GM06990 (cell line): ENCODE measurements around the gene NMNAT2.

Experiments used
- DNase-seq: peaks from one replicate; pipeline ENCODE4 v3.0.0-alpha.2; 2011; ENCODE audit not compliant: insufficient read length; ENCODE audit errors: extremely low read depth
- H3K27me3 ChIP-seq: replicated peaks from 2 replicates; pipeline ENCODE4 v1.6.0; 2011; ENCODE audit warnings: low read length; ENCODE audit not compliant: control insufficient read depth, insufficient read depth
- H3K36me3 ChIP-seq: 2 replicates; pipeline ENCODE4 v1.5.1; 2011; ENCODE audit warnings: low read length; ENCODE audit not compliant: control insufficient read depth, insufficient read depth
- H3K4me3 ChIP-seq: replicated peaks from 2 replicates; pipeline ENCODE4 v1.5.1; 2011; ENCODE audit warnings: low read depth, mild to moderate bottlenecking, control low read depth, low read length
- CTCF ChIP-seq: IDR thresholded peaks from 2 replicates; pipeline ENCODE4 v1.5.1; 2011; ENCODE audit warnings: low read length, control low read depth, mild to moderate bottlenecking, inconsistent platforms; ENCODE audit not compliant: insufficient read depth, poor library complexity, severe bottlenecking

Gene NMNAT2

GRCh38 chr1:183219616-183220009 lies 198.6 kb downstream of the NMNAT2 start:
- no peak overlapping the region for H3K4me3 ChIP-seq
- DNase-seq = no peak
- H3K27me3 ChIP-seq = no peaks in the 10 kb centered on the region; the same call in none of the 2 replicates
- H3K36me3 ChIP-seq = no peaks in the 10 kb centered on the region
- TF ChIP-seq CTCF = no peak

- DNase-seq = peak; percentile 29
- Histone ChIP-seq H3K36me3 (no peaks in the 10 kb centered on the region), H3K4me3 (no peak overlapping the region), H3K27me3 (no peaks in the 10 kb centered on the region; the same call in none of the 2 replicates)
- TF ChIP-seq CTCF = no peak
These were observed 199.1 kb downstream of the NMNAT2 start for GRCh38 chr1:183218971-183219615.

- no peak for DNase-seq
These were observed 200.1 kb downstream of the NMNAT2 start for GRCh38 chr1:183218027-183218618.

GRCh38 chr1:183215936-183216335 lies 202.2 kb downstream of the NMNAT2 start:
- no peak for DNase-seq
- no peak overlapping the region for H3K4me3 ChIP-seq
- no peaks in the 10 kb centered on the region; the same call in 1 of the 2 replicates for H3K27me3 ChIP-seq
- no peak for TF ChIP-seq CTCF
- no peaks in the 10 kb centered on the region for H3K36me3 ChIP-seq

More at GRCh38 chr1:183218027-183218618, 200.1 kb downstream of the NMNAT2 start:
- TF ChIP-seq CTCF = no peak
- H3K36me3 ChIP-seq = no peaks in the 10 kb centered on the region
- H3K4me3 ChIP-seq = no peak overlapping the region
- no peaks in the 10 kb centered on the region; the same call in none of the 2 replicates for H3K27me3 ChIP-seq

- Histone ChIP-seq H3K36me3 (no peaks in the 10 kb centered on the region), H3K4me3 (no peak overlapping the region), H3K27me3 (no peaks in the 10 kb centered on the region; the same call in 1 of the 2 replicates)
- no peak for TF ChIP-seq CTCF
- DNase-seq = no peak
These were observed 203.0 kb downstream of the NMNAT2 start for GRCh38 chr1:183215076-183215720.
